ENCODE results near the gene ZNF280D. TPM values are rescaled to one million over a fixed set of nuclear protein-coding genes. Genes with fewer than 3 reads are reported as not detected.
"Not testable (repeated sequence)": the region's sequence is repeated elsewhere in the genome, so short reads cannot be mapped to it uniquely, and the experiment has no call there.

Gene ZNF280D
- total and polyA plus RNA-seq, 2 experiments from 2014 or later: 2.4 to 13.2 TPM

GRCh38 chr15:56716334-56716733, 17.0 kb downstream of the ZNF280D start:
- DNase-seq (ENCODE audit: low read depth in 1 of 2, low spot score in 1 of 2): no peak
- H3K36me3 ChIP-seq: no peaks in the 10 kb centered on the region
- TF ChIP-seq CTCF (IDR thresholded peaks at IDR 0.05; ENCODE audit: low read depth, low read length): no peak
- H3K4me1 ChIP-seq (ENCODE audit: low read depth): peaks cover 5% of the 10 kb centered on the region
- no peaks in the 10 kb centered on the region for H3K9me3 ChIP-seq (ENCODE audit: low read depth)
- no peaks in the 10 kb centered on the region for H3K27me3 ChIP-seq
- no peak overlapping the region for H3K27ac ChIP-seq
- H3K4me3 ChIP-seq: no peak overlapping the region

- peak in 1 of 2 donors; percentile 42 for DNase-seq (ENCODE audit: low read depth in 1 of 2, low spot score in 1 of 2)
- Histone ChIP-seq H3K27me3 (no peaks in the 10 kb centered on the region), H3K36me3 (no peaks in the 10 kb centered on the region), H3K4me1 (ENCODE audit: low read depth) (peaks cover 5% of the 10 kb centered on the region), H3K27ac (no peak overlapping the region), H3K9me3 (ENCODE audit: low read depth) (no peaks in the 10 kb centered on the region), H3K4me3 (no peak overlapping the region)
- TF ChIP-seq CTCF (IDR thresholded peaks at IDR 0.05; ENCODE audit: low read depth, low read length): no peak
Observed at GRCh38 chr15:56715220-56715619, 18.1 kb downstream of the ZNF280D start.

- not testable (repeated sequence) for DNase-seq (ENCODE audit: low read depth in 1 of 2, low spot score in 1 of 2); H3K4me1 ChIP-seq (ENCODE audit: low read depth); H3K27me3 ChIP-seq; H3K4me3 ChIP-seq; H3K9me3 ChIP-seq (ENCODE audit: low read depth); H3K27ac ChIP-seq; H3K36me3 ChIP-seq
Observed at GRCh38 chr15:56709502-56709901, 23.8 kb downstream of the ZNF280D start.

GRCh38 chr15:56699743-56700142, 33.6 kb downstream of the ZNF280D start:
- no peak for TF ChIP-seq CTCF (IDR thresholded peaks at IDR 0.05; ENCODE audit: low read depth, low read length)
- H3K4me1 ChIP-seq (ENCODE audit: low read depth): no peaks in the 10 kb centered on the region

GRCh38 chr15:56698270-56698669, 35.0 kb downstream of the ZNF280D start:
- H3K27me3 ChIP-seq: no peaks in the 10 kb centered on the region
- H3K4me1 ChIP-seq (ENCODE audit: low read depth): no peaks in the 10 kb centered on the region
- no peak for TF ChIP-seq CTCF (IDR thresholded peaks at IDR 0.05; ENCODE audit: low read depth, low read length)
- no peak overlapping the region for H3K27ac ChIP-seq
- DNase-seq (ENCODE audit: low read depth in 1 of 2, low spot score in 1 of 2): no peak
- H3K9me3 ChIP-seq (ENCODE audit: low read depth): no peaks in the 10 kb centered on the region
- H3K4me3 ChIP-seq: no peak overlapping the region
- no peaks in the 10 kb centered on the region for H3K36me3 ChIP-seq

More at GRCh38 chr15:56699743-56700142, 33.6 kb downstream of the ZNF280D start:
- no peak for DNase-seq (ENCODE audit: low read depth in 1 of 2, low spot score in 1 of 2)
- no peaks in the 10 kb centered on the region for H3K36me3 ChIP-seq
- H3K4me3 ChIP-seq: no peak overlapping the region
- no peaks in the 10 kb centered on the region for H3K27me3 ChIP-seq
- H3K27ac ChIP-seq: no peak overlapping the region
- H3K9me3 ChIP-seq (ENCODE audit: low read depth): no peaks in the 10 kb centered on the region

GRCh38 chr15:56693761-56694160, 39.5 kb downstream of the ZNF280D start:
- DNase-seq (ENCODE audit: low read depth in 1 of 2, low spot score in 1 of 2): peak in 1 of 2 donors; percentile 3
- Histone ChIP-seq H3K27me3 (no peaks in the 10 kb centered on the region), H3K9me3 (ENCODE audit: low read depth) (no peaks in the 10 kb centered on the region), H3K4me3 (no peak overlapping the region), H3K4me1 (ENCODE audit: low read depth) (no peaks in the 10 kb centered on the region), H3K27ac (no peak overlapping the region), H3K36me3 (no peaks in the 10 kb centered on the region)
- TF ChIP-seq CTCF (IDR thresholded peaks at IDR 0.05; ENCODE audit: low read depth, low read length): no peak

Data from cardiac muscle cell (in vitro differentiated cells and primary cell).